ENCODE results near the gene ITPKB.

- TF ChIP-seq POLR2A (IDR thresholded peaks at IDR 0.05) (no peak), POLR2AphosphoS5 (IDR thresholded peaks at IDR 0.05) (no peak), EP300 (IDR thresholded peaks at IDR 0.05) (no peak)
- TF ChIP-seq, protein P1, sequence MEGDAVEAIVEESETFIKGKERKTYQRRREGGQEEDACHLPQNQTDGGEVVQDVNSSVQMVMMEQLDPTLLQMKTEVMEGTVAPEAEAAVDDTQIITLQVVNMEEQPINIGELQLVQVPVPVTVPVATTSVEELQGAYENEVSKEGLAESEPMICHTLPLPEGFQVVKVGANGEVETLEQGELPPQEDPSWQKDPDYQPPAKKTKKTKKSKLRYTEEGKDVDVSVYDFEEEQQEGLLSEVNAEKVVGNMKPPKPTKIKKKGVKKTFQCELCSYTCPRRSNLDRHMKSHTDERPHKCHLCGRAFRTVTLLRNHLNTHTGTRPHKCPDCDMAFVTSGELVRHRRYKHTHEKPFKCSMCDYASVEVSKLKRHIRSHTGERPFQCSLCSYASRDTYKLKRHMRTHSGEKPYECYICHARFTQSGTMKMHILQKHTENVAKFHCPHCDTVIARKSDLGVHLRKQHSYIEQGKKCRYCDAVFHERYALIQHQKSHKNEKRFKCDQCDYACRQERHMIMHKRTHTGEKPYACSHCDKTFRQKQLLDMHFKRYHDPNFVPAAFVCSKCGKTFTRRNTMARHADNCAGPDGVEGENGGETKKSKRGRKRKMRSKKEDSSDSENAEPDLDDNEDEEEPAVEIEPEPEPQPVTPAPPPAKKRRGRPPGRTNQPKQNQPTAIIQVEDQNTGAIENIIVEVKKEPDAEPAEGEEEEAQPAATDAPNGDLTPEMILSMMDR (IDR thresholded peaks at IDR 0.05) = no peak
Measured at GRCh38 chr1:226678251-226678650, 60.8 kb downstream of the ITPKB start.
